ENCODE data around the gene AP1M2.
"Not testable (repeated sequence)": the region's sequence is repeated elsewhere in the genome, so short reads cannot be mapped to it uniquely, and the experiment has no call there.

The AP1M2 gene

DNA sequence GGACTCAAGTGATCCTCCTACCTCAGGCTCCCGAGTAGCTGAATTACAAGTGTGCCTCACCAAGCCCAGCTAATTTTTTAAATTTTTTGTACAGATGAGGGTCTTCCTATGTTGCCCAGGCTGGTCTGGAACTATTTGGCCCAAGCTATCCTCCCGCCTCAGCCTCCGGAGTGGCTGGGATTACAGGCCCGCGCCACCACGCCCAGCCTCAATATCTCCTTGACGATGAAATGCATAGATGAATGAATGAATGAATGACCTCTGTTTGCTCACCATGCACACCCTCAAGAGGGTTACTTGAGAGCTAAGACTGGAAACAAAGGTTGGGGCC lies 14.9 kb upstream of the AP1M2 start:
- DNase-seq (ENCODE audit: low read depth in 3 of 3): no peak

DNA sequence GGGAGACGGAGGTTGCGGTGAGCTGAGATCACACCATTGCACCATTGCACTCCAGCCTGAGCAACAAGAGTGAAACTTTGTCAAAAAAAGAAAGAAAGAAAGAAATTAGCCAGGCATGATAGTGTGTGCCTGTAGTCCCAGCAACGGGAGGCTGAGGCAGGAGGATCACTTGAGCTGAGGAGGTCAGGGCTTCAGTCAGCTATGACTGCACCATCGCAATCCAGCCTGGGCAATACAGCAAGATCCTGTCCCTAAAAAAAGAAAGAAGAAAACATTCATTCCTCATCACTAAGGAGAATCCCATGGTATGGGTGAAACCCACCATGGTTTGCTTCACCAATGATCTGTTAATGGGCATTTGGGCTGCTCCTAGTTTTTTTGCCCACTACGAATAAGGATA lies 13.0 kb upstream of the AP1M2 start:
- no peak for DNase-seq (ENCODE audit: low read depth in 3 of 3)

DNA sequence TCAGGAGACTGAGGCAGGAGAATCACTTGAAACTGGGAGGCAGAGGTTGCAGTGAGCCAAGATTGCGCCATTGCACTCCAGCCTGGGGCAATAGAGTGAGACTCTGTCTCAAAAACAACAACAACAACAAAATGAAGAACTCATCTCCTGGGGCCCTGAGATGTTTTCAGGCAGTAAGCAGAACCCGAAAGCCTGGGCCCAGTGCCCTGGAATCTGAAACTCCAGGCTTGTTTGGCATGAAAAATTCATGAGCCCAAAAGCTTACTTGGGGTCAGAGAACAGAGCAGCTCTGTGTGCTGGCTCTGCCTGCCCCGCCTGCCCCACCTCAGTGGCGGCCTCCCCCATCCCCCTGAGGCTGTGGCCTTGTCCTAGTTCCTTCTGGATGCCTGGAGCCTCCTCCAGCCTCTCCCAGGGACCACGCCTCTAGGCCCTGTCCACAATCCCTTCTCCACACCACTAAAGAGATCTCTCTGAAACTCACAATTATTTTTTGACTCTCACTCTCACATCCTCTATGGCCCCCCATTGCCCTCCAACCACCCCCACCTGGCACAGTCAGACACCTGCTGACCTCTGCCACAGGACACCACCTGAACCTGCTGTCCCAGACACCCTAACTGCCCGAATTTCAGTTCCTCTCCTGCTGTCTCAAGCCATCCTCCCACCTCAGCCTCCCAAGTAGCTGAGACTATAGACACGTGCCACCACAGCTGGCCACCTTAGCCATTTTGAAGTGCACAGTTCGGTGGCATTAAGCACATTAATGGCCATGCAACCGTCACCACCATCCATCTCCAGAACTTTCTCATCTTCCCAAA lies 6.9 kb upstream of the AP1M2 start:
- DNase-seq (ENCODE audit: low read depth in 3 of 3): no peak

DNA sequence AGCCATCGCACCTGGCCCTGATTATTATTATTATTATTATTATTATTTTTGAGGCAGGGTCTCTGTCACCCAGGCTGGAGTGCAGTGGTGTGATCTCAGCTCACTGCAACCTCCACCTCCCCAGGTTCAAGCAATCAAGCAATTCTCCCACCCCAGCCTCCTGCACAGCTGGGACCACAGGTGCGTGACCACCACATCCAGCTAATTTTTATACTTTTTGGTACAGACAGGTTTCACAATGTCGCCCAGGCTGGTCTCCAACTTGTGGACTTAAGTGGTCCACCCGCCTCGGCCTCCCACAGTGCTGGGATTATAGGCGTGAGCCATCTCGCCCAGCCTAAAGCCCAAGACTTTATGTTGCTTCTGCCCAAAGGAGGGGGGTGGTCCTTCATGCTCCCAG lies 6.0 kb upstream of the AP1M2 start:
- DNase-seq (ENCODE audit: low read depth in 3 of 3): no peak

DNA sequence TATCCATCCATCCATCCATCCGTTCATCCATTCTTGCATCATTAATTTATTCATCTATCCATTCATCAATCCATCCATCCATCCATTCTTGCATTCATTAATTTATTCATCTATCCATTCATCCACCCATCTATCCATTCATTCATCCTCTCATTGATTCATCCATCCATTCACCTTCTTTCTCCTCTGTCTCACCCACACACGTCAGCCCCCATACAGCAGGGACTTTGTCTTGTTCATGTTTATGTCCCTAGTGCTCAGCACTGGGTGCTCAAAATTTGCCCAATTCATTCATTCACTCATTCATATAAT lies 683 bp upstream of the AP1M2 start:
- DNase-seq (ENCODE audit: low read depth in 3 of 3): no peak

DNA sequence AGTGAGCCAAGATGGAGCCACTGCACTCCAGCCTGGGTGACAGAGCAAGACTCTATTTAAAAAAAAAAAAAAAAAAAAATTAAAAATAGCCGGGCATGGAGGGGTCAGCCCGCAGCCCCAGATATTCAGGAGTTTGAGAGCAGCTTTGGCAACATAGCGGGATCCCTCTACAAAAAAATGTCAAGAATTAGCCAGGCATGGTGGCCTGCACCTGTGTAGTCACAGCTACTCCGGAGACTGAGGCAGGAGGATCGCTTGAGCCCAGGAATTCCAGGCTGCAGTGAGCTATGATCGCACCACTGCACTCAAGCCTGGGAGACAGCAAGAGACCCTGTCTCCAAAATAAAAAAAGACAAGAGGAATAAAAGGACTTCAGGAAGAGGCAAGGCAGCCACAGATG lies 716 bp downstream of the AP1M2 start:
- no peak for DNase-seq (ENCODE audit: low read depth in 3 of 3)

DNA sequence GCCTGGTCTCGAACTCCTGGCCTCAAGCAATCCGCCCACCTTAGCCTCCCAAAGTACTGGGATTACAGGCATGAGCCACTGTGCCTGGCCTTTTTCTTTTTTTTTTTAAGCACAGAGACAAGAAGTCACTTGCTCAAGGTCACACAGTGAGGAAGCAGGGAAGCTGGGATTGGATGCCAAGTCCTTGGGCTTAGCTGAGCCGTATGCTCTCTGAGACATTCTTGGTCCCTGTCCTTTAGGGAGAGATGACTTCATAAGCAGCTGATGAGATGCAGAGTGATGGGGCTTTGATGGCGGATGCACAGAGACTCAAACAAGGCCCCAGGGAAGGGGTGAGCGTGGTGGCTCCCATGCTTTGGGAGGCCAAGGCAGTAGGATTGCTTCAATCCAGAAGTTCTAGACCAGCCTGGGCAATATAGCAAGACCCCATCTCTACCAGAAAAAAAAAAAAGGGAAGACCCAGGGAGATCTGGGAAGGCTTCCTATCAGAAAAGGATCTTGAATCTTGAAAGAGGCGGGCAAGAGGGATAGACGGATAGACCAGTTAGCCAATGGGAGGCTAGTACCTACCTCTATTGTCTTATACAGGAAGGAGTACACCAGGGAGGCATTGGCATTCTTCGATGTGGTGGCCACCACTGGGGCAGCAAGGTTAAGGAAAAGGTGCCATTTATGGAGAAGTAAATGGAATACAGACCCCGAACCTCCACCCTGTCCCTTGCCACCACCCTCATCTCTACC lies 3.9 kb downstream of the AP1M2 start:
- DNase-seq (ENCODE audit: low read depth in 3 of 3): no peak

DNA sequence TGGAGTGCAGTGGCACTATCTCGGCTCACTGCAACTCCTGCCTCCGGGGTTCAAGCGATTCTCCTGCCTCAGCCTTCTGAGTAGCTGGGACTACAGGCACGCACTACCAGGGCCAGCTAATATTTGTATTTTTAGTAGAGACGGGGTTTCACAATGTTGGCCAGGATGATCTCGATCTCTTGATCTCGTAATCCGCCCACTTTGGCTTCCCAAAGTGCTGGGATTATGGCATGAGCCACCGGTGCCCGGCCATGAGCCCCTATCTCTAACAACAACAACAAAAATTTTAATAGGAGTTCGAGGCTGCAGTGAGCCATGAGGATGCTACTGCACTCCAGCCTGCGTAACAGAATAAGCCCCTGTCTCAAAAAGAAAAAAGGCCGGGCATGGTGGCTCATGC lies 5.0 kb downstream of the AP1M2 start:
- no peak for DNase-seq (ENCODE audit: low read depth in 3 of 3)

DNA sequence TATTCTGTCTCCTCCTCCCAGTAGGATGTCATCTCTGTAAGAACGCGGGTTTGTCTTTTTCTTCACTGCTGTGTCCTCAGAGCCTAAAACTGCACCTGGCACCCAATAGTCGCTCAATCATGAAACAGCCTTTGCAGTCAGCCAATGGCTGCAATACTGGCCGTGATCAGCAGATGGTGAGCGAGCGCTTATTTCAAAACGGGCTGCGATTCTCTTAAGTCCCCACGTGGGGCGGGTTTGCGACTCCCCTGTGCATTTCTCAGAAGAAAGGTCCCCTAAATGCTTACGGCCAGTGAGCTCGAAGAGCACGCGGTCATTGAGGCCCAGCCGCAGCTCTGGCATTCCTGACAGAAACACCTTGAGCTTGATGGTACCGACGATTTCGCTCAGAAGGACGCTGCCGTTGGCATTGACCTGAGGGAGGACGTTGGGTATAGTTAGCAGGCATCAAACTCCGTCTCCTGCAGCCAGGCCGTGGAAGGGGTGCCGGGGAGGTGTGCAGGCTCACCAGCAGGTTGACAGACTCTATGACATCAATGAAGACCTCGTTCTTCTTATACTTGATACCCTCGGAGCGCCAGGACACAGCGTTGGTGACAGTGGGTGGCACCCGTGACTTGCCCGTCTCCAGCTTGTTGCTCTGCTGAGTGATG lies 6.0 kb downstream of the AP1M2 start:
- peak; percentile 75 to 91 (median 83) for DNase-seq (ENCODE audit: low read depth in 3 of 3)

DNA sequence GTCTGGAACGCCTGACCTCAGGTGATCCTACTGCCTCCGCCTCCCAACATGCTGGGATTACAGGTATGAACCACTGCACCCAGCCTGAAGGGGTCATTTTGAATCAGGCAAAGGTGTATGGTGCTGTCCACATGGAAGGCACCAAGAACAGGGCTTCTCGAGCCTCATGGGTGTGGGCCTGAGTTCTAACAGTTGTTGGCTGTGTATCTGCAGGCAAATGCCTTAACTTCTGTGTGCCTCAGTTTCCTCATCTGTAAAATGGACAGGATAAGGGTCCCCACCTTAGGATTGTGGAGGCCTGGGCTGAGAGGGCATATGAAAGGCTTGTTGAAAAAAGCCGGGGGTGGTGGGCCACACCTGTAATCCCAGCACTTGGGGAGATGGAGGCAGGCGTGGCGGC lies 9.2 kb downstream of the AP1M2 start:
- no peak for DNase-seq (ENCODE audit: low read depth in 3 of 3)

DNA sequence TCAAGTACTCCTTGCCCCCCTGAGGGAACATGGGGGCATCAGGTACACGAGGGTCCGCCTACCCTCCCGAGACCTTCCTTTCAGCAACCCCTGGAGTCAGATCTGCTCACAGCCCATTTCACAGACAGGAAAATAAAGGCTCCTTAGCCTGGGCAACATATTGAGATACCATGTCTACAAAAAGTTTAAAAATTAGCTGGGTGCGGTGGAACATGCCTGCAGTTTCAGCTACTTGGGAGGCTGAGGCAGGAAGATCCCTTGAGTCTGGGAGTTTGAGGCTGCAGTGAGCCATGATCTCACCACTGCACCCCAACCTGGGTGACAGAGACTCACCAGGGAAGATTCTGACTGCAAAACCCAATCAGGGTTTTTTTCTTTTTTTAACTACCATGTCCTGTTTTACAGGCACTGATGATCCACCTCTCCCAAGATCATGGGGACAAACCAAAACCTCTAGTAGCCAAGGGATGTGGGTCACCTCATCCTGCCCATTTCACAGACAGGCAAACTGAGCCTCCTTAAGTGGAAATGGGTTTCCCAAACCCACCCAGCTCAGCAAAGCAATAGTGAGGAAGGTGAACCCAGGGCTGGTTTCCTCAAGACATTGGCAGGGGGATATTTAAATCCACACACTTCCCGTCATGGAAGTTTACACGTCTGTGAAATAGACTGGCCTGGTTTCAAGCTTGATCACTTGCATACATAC lies 11.9 kb downstream of the AP1M2 start:
- no peak for DNase-seq (ENCODE audit: low read depth in 3 of 3)

DNA sequence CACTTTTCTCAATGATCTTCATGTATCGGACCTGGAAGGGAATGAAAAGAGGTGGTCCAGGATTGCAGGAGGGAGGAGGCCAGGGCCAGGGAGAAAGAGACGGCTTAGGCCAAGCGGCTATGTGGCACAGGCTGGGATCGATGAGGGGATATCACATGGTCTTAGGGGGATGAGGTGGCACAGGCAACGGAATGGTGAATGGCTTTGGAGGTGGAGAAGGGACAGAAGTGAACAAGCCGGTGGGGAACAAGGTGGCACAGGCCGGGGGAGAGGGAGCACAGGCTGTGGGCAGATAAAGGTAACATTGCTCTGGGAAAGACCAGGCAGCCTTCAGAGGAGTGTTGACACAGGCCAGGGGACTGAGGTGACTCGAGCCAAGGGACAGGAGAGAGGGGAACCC lies 12.7 kb downstream of the AP1M2 start:
- DNase-seq (ENCODE audit: low read depth in 3 of 3): no peak

DNA sequence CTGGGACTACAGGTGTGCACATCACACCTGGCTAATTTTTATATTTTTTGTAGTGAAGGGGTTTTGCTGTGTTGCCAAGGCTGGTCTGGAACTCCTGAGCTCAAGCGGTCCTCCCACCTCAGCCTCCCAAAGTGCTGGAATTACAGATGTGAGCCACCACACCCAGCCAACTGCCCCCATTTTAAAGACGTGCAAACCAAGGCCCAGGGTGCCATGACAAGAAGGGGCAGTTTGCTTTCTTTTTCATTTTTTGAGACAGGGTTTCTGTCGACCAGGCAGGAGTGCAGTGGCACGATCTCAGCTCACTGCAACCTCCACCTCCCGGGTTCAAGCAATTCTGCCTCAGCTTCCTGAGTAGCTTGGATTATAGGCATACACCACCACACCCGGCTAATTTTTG lies 13.3 kb downstream of the AP1M2 start:
- DNase-seq (ENCODE audit: low read depth in 3 of 3): not testable (repeated sequence)

DNA sequence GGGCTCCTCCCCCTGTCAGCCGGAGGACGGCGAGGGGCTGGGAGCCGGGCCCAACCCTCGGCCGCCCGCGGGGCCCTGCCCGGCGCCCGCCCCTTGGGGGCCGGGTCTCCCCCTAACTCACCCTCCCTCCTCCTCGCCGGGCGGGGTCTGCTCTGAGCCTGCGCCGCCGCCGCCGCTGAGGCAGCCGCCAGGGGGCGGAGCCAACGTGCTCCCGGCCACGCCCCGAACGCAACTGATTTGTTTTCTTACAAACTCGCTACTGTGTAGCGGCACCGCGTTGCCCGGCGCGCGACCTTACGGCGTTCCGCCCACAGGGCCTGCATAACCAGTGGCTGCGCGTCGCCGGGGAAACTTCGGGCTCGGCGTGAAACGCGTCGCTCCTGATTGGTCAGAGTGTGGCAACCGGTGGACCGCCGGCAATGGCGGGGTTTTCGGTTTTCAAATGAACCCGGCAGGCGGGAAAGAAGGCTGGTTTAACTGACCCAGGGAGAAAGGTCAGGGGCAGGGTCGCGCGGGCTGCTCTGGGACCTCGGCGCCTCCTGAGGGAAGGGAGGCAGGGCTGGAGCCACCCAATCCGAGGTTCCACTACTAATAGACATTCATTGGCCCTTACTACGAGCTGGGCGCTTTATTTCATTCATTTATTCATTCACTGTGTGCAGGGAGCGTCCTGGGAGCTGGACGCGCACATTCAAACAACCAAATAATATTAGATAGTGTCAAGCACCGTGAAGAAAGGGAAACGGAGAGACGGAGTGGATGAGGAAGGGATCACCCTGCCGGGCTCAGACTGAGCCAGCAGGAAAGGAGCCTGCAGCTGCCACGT lies 18.1 kb downstream of the AP1M2 start, which contains the start of gene CDKN2D:
TSS of gene CDKN2D (minus strand) at position 154 of the 826 bp plus-strand sequence. CDS start 326 bp downstream, outside the sequence.
- peak; percentile 99 to 100 (median 99) for DNase-seq (ENCODE audit: low read depth in 3 of 3)

DNA sequence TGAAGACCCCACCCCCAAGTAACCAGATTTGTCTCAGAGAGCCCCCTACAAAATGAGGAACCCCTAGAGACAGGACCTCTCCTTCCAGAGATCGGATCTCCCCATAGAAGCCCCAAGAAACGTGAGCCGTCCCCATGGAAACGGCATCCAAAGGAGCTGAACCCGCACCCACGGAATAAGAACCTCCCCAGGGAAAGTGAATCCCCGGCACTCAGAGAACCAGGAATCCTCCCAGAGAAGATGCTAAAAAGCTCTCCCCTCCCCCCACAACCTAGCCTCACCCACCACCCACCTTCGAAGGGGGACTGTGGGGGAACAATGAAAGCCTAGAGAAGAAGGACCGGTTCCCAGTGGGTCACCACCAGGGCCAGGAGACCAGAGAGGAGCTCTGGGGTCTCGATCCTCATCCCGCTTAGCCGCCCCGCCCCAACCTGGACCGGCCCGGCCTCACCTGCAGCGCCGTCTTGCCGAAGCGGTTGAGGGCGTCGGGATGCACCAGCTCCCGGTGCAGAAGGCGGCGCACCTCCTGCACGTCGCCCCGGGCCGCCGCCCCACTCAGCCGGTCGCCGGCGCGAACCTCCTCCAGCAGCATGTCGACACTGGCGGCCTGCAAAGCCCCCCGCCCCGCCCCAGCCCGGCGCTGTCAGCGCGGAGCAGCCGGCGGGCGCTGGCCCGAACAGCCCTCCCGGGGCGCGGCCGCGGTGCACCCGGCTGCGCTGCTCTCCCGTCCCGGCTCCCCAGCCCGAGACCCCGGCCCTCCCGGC lies 18.9 kb downstream of the AP1M2 start:
- DNase-seq (ENCODE audit: low read depth in 3 of 3): peak in 2 of 3 experiments; percentile 30 to 59

DNA sequence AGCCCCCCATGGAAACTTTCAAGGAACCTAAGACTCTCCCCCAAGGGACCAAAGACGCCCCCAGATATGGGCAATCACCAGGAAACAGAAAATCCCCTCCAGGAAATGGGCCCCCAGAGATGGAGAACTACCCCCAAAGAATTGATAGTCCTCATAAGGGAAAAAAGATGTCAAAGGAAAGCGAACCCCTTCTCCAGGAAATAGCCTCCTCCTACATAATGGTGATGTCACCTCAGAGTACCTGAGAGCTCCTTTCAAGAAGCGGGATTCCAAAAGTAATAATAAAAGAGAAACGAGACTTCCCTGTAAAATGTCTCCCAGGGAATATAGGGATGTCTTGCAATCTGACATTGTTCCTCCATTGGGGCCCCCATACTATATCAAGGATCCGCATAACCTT lies 19.5 kb downstream of the AP1M2 start:
- DNase-seq (ENCODE audit: low read depth in 3 of 3): no peak

DNA sequence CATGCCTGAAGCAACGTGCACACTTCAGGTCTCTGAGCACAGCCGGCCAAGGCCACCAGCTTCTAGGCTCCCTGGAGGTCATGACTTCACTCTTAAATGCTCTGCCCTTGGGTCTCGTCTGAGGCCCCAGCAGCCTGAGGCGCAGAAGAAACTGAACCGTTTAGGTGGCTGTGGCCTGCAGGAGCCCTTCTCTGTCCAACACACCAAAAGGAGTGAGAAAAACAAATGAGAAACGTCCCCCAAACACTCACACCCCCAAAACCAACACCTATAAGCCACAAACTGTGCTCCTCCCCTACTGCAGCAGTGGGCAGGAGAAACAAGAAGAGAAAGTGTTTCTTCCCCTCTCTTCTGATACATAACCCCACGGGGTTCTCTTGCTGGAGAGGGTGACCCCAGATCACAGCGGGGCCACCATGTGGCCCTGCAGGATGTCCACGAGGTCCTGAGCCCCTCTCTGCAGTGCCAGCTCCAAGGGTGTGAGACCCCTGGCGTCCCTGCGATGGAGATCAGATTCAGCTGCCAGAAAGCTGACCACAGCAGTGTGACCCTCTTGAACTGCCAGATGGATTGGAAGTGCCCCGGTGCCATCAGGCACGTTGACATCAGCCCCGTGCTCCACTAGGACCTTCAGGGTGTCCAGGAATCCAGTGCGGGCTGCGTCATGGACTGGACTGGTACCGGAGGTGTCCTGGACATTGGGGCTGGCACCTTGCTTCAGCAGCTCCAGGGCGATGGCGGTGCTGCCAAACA lies 20.3 kb downstream of the AP1M2 start:
- DNase-seq (ENCODE audit: low read depth in 3 of 3): peak in 1 of 3 experiments; percentile 43

DNA sequence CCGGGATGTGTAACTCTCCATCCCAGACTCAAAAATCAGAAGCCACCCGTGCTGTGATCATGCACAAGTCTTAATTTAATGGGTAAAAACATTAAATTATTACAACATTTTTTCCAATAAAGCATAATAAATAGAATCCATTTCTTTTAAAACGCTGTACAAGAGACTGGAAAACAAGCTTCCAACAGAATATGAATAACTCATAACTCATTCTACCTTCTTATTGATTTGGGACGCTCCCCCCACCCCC lies 20.8 kb downstream of the AP1M2 start:
- DNase-seq (ENCODE audit: low read depth in 3 of 3): no peak

DNA sequence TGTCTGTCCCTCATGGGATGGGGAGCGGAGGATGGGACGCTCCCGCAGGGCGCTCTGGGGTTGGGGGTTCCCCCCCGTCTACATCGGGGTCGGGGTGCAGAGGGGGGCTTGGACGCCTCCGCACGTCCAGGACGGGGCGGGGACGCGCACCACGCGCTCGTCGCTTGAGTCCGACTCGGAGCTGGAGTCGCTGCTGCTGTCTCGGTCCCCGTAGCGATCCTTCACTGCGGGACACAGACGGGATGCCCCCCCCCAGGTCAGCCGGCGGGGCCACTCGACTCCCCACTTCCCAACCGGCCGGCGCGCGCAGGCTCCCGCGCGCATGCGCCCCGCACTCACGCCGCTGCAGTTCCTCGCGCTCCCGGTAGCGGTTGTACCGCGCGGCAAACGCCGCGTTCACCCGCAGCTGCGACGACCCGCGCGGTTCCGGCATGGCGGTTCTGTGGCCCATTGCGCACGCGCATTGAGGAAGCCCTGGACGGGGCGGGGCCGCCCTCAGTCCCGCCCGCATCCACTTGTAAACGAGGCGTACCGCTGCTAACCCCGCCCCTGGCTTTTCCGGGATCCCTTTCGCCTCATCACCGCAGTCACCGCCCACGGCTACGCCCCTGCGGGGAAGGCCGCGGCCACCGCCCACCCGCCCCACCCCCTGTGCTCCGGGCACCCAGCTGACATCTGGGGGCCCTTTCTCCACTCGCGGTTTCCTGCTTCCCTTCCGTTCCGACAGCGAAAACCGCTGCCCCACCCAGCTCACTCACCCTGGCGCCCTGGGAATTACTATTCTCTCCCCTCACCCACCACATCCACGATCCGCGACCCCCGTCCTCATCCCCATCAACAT lies 21.3 kb downstream of the AP1M2 start, which contains the start of gene KRI1:
TSS of gene KRI1 (minus strand) at position 444 of the 841 bp plus-strand sequence. CDS start at position 433, 11 bp downstream.
- peak; percentile 94 to 99 (median 94) for DNase-seq (ENCODE audit: low read depth in 3 of 3)

All from stimulated activated CD4-positive, alpha-beta T cell treated with anti-CD3 and anti-CD28 coated beads, TNF-alpha, amount 100 ng/mL, for 24 hours (primary cell).